GM12878 (cell line): ENCODE data around the gene PPM1N. TPM values are rescaled to one million over a fixed set of nuclear protein-coding genes. Genes with fewer than 3 reads are reported as not detected.

ENCODE experiments used
- FOS ChIP-seq: IDR thresholded peaks from 3 replicates; pipeline ENCODE4 v1.6.1; 2011; ENCODE audit warnings: borderline replicate concordance; ENCODE audit not compliant: insufficient read length; ENCODE audit errors: extremely low read depth
- HDAC6 ChIP-seq: fragments of 200-600 bp; sonication (generic); IDR thresholded peaks from one replicate; pipeline ENCODE4 v1.8.0; 2017; ENCODE audit warnings: antibody characterized with exemption; ENCODE audit not compliant: unreplicated experiment
- NFIC ChIP-seq: IDR thresholded peaks from 2 replicates; pipeline ENCODE4 v1.6.1; 2012; ENCODE audit warnings: low read depth, mild to moderate bottlenecking, inconsistent platforms, low read length, moderate library complexity
- NFYB ChIP-seq: IDR thresholded peaks from 2 replicates; pipeline ENCODE4 v1.6.1; 2011; ENCODE audit warnings: low read depth, mild to moderate bottlenecking, low read length, improper control_type of control experiment, moderate library complexity; ENCODE audit not compliant: insufficient read depth
- NR2C2 ChIP-seq: IDR thresholded peaks from 2 replicates; pipeline ENCODE4 v1.6.1; 2011; ENCODE audit warnings: borderline replicate concordance, low read depth; ENCODE audit not compliant: control insufficient read depth, insufficient read length
- POLR2AphosphoS5 ChIP-seq: IDR thresholded peaks from 2 replicates; pipeline ENCODE4 v1.6.1; 2011; ENCODE audit warnings: mild to moderate bottlenecking, low read length, inconsistent platforms
- RELB ChIP-seq: fragments of 450-650 bp; IDR thresholded peaks from 2 replicates; pipeline ENCODE4 v1.6.1; 2017; ENCODE audit warnings: low read depth, mild to moderate bottlenecking, moderate library complexity
- RUNX3 ChIP-seq: IDR thresholded peaks from 2 replicates; pipeline ENCODE4 v1.6.1; 2012; ENCODE audit warnings: low read length, inconsistent platforms
- SMARCA5 ChIP-seq: fragments of 450-650 bp; IDR thresholded peaks from 2 replicates; pipeline ENCODE4 v1.6.1; 2017; ENCODE audit warnings: mild to moderate bottlenecking
- SMC3 ChIP-seq: IDR thresholded peaks from 2 replicates; pipeline ENCODE4 v1.6.1; 2011; ENCODE audit warnings: low read length, improper control_type of control experiment, borderline replicate concordance
- STAT1 ChIP-seq: fragments of 450-650 bp; conservative IDR thresholded peaks from 2 replicates; pipeline ENCODE4 v1.6.1; 2014; ENCODE audit warnings: antibody characterized with exemption, mild to moderate bottlenecking
- ZBTB4 ChIP-seq: fragments of 450-650 bp; formaldehyde crosslinking; IDR thresholded peaks from 2 replicates; pipeline ENCODE4 v1.4.0; 2022; ENCODE audit warnings: mild to moderate bottlenecking, moderate library complexity
- polyA plus RNA-seq, 11 experiments: library from polyadenylated mRNA; depleted of rRNA in 4 of 11; unstranded in 6 of 11; stranded (reverse) in 5 of 11; fragments of >200 nt; fragmentation: Nextera tagmentation in 4 of 11; fragmentation: Illumina TruSeq in 1 of 11; extraction: Ambion mirVana in 4 of 11; extraction: Trizol in 1 of 11; gene quantifications; 1 replicate in 1 of 11; 2 replicates in 10 of 11; pipeline versions ENCODE4 v1.2.1 to v1.2.3, GENCODE V29; 2011 to 2016; ENCODE audit warnings: inconsistent platforms in 2 of 11, missing spikeins in 2 of 11, low read depth in 1 of 11
- total RNA-seq, 4 experiments: library from RNA; depleted of rRNA in 3 of 4; stranded (reverse); fragments of >200 nt in 3 of 4; fragmentation: Illumina TruSeq in 1 of 4; extraction: Trizol in 1 of 4; gene quantifications; 2 replicates each; pipeline versions ENCODE4 v1.2.1 to v1.2.3, GENCODE V29; 2013 to 2021

PPM1N gene
- total and polyA plus RNA-seq, 10 of the 15 experiments (the other 5 are each of a cell fraction or from before 2014, with no cell fraction given): 1.6 to 5.4 (median 3.7) TPM

GRCh38 chr19:45451850-45452387 lies 46.3 kb upstream of the PPM1N start (continued):
- no peak for TF ChIP-seq ZBTB4 (CRISPR knock-in tag)
- no peak for TF ChIP-seq STAT1
- no peak for TF ChIP-seq NFIC
- TF ChIP-seq RUNX3: no peak
- no peak for TF ChIP-seq HDAC6
- no peak for TF ChIP-seq RELB
- no peak for TF ChIP-seq SMC3
- TF ChIP-seq NR2C2: no peak
- no peak for TF ChIP-seq FOS
- TF ChIP-seq NFYB: no peak
- TF ChIP-seq POLR2AphosphoS5: no peak
- TF ChIP-seq SMARCA5: no peak
